ENCODE measurements around the gene LRGUK.
"Not testable (repeated sequence)": the region's sequence is repeated elsewhere in the genome, so short reads cannot be mapped to it uniquely, and the experiment has no call there.

Gene LRGUK, protein sequence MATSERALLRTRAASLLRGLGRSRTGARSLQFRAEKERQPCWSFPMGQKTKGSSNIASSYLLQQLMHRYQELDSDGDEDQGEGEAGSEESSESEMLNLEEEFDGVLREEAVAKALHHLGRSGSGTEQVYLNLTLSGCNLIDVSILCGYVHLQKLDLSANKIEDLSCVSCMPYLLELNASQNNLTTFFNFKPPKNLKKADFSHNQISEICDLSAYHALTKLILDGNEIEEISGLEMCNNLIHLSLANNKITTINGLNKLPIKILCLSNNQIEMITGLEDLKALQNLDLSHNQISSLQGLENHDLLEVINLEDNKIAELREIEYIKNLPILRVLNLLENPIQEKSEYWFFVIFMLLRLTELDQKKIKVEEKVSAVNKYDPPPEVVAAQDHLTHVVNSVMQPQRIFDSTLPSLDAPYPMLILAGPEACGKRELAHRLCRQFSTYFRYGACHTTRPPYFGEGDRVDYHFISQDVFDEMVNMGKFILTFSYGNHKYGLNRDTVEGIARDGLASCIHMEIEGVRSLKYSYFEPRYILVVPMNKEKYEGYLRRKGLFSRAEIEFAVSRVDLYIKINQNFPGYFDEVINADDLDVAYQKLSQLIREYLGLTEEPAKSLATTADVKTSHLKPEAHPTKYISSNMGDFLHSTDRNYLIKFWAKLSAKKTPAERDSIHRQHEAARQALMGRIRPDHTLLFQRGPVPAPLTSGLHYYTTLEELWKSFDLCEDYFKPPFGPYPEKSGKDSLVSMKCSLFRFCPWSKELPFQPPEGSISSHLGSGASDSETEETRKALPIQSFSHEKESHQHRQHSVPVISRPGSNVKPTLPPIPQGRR

DNA sequence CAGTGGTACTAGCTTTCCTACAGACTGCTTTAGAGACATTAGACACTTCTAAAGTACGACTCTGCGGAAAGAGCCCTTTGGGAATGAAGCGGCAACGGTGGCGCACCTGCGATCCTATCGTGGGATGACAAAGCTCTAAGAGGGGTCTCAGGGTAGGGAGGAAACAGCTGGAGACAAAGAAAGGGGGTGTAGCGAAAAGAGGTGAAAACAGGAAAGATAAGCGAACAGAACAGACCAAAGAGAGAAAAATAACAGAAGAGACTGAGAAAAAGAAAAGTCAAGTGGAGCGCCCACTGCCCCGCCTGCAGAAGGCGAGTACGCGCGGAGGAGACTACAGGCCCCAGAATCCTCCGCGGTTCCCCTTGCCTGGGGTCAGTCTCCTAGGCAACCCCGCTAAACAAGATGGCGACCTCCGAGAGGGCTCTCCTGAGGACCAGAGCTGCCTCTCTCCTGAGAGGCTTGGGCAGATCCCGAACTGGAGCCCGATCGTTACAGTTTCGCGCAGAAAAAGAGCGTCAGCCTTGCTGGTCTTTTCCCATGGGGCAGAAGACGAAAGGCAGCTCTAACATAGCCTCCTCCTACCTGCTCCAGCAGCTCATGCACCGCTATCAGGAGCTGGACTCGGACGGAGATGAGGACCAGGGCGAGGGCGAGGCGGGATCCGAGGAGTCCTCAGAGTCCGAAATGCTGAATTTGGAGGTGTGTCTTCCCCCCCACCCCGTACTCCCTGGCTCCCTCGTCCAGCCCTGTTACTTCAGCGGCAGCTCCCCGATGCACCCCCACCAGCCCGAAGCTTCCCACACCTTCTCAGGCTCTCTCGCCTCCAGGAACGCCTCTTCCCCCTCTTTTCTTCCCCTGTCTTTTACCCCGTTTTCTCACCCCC is at the start of gene LRGUK:
Gene LRGUK (plus strand): TSS at position 375 of the 883 bp plus-strand sequence. CDS start 28 bp downstream, at position 403.
- DNase-seq (ENCODE audit: low spot score): peak; percentile 86

DNA sequence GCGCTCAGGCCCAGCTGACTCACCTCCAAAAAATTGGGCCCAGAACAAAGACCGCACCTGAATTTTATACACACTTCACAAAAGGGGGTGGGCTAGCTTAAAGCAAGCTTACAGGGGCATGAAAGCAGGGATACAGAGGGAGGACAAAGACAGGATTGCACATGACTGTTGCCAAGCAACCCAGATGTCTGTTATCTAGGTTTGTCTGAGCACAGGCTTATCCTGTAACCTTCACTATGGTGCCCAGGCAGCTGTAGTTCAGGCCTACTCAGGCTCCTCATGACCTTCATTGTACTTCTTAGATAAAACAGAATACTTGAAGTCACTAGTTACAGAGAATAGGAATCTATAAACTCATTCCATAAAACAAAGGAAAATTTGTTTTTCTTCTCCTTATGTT is 49.6 kb upstream of the LRGUK start:
- not testable (repeated sequence) for DNase-seq (ENCODE audit: low spot score)

DNA sequence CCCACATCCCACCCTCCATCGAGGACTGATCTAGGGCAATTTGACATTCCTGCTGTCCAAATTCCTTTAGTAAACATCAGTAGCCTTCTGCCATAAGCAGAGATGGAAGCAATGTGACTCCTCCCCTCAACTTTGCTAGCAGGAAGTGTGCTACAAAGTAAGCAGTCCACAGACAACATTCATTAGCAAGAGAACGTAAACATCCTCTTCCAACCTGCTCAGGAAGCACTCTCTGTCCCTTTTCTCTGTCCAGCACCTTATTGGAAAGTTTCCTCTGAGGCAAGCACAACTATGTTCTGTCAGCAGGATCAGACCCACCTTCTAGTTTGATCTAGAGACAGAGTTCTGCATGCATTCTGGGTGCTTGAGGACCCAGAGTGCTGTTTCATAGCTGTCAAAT is 48.1 kb upstream of the LRGUK start:
- DNase-seq (ENCODE audit: low spot score): peak; percentile 14

DNA sequence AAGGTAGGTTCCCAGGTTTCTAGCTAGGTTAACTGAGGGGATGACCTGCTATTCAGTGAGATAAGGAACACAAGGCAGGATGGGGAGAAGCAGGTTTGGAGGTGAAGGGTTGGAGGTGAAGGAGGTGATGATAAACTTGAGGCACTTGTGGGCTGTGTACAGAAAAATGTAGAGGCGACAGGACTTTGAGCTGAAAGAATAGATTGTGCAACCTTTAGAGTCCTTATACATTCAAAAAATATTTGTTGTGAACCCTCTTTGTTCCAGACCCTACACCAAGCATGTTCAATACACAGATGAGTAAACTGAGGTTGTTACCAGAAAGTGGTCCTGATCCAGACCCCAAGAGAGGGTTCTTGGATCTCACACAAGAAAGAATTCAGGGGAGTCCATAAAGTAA is 45.4 kb upstream of the LRGUK start:
- DNase-seq (ENCODE audit: low spot score): no peak

DNA sequence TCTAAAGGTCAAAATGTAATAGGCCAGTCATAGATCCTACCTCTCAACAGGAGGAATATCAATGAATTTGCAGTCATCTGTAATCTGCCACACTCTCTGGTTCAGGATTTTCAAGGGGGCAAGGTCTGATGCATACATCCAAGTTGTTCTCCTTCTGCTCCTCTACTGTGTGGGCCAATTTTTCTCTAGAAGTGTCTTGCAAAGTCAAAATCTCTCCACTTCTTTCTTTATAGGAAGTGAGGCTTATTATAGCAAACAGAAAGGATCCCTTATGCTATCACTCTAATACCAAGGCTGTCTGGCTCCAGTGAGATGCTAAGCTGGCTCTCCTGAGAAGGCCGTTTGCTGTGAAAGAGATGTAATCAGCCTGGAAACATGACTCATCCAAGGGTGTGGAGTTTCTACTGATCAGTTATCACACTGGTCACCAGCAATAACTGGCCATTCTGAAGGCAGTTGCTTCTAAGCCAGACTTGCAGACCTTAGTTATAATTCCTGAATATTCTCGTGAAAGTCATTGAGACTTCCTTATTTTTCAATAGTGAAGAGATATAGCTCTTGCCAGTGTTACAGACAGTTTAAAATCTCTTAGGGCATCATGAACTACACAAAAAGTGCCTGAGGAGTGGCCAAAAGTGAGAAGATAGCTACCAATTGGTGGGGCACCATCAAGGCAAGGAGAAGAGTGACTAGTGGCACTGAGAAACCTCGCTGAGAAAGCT is 43.2 kb upstream of the LRGUK start:
- no peak for DNase-seq (ENCODE audit: low spot score)

DNA sequence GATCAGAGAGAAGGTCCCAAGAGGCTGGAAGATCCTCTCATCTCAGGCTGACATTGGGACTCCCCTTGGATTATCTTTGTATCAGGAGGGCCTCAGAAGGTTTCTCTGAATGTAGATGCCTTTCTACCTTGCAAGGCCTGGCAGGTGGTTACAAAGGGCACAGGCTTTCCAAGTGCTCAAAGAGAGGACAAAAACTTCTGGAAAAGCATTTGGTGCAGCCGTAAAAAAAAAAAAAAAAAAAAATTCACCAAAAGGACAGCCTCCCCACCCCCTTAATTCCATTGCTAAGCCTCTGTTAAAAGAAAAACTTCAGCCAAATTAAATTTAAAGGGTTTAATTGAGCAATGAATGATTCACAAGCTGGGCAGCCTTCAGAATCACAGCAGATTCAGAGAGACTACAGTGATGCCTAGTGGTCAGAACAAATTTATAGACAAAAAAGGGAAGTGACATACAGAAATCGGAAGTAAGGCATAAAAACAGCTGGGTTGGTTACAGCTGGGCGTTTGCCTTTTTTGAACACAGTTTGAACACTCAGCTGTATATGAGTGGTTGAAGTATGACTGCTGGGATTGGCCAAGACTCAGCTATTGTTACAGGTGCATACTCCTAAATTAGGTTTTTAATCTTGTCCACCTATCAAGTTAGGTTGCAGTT is 42.5 kb upstream of the LRGUK start:
- DNase-seq (ENCODE audit: low spot score): no peak

DNA sequence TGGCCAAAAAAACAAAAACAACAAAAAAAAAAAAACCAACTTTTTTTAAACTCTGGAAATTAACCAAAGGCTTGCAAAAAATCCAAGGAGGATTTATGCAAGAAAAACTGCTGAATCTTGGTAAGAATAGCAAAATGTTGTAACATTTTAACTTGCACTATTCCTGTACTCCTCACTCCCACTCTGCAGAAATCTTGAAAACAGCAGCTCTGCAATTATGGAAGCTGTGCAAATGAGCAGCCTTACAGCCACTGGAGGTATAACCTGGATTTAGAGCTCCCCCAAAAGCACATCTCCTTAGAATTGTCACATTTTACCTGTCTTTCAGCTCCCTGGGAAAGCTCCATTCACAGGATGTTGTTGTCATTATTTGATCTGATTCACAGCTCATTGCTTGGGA is 41.8 kb upstream of the LRGUK start:
- DNase-seq (ENCODE audit: low spot score): no peak

DNA sequence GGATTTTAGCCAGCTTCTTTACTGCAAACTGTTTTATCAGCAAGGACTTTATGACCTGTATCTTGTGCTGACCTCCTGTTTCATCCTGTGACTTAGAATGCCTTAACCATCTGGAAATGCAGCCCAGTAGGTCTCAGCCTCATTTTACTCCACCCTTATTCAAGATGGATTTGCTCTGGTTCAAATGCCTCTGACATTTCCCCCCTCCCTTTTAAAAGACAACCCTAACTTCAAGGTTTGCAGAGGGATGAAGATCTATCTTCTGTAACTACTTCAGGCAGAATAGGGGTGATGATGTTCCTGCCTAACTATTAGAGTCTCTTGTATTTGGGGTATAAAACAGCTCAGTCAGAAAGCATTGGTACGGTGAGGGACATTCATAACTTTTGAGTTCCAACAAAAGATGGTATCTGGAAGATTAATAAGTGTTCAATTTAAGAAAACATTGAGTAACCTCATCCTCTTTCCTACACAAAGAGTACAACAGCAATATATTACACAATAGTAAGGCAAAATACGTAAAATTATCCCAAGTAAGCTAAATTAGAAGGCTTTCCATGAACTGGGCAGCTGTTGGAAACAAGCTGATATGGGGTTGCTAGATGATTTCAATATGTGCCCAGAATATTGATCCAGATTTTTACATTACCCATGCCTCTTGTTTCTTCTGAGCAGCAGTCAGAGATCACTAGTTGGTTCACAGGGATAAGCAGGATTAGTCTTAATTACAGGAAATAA is 40.0 kb upstream of the LRGUK start:
- DNase-seq (ENCODE audit: low spot score): no peak

DNA sequence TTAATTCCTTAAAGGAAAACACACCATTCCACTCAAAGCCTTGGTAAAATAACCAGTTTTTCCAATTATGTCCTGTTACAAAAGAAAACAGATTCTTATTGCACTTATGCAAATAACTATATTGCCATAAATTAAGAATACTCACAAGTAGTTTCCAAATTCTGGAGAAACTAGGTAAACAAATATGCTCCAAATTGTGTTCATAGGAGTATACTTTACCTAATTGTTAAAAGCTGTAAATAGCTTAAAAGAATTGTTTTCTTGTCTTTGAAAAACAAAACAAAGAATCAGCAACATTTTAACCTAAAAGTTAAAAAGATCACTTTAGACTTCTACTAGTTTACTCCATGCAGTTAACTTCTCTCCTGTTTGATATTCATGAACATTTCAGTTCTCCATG is 38.9 kb upstream of the LRGUK start:
- DNase-seq (ENCODE audit: low spot score): no peak

DNA sequence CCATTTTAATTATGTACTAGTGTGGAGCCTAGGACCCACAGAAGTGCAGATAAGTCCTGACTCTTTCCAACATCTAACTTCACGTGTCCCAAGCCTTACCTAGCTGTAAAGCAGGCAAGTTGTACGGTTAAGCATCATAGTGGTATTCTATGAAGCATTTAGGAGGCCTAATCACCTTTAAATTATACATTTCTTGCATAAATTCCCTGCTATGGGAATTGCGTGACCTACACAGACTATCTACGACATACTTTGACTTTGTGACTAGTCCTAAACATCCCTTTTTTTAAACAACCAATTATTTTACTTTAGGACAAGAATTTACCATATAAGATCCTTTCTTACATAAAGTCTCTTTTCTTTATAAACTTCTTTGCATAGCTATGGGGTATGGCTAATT is 37.7 kb upstream of the LRGUK start:
- no peak for DNase-seq (ENCODE audit: low spot score)

DNA sequence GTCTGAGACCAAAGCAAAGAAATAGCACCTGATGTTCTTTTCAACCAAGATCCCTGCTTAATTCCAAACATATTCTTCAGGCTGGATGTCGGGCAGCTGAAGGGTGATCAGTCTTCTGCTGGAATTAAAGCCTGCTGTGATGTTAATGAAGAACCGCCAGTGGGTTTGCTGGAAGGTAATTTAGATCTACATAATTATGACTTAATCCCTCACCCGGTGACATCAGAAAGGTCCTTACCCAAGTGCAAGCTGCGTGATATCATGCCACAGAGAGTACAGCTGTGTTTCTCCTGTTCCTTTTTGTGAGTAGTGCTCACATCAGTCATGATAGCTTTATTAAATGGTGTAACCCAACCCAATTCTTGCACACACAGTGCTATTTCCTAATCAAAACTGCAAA is 29.1 kb upstream of the LRGUK start:
- DNase-seq (ENCODE audit: low spot score): no peak

DNA sequence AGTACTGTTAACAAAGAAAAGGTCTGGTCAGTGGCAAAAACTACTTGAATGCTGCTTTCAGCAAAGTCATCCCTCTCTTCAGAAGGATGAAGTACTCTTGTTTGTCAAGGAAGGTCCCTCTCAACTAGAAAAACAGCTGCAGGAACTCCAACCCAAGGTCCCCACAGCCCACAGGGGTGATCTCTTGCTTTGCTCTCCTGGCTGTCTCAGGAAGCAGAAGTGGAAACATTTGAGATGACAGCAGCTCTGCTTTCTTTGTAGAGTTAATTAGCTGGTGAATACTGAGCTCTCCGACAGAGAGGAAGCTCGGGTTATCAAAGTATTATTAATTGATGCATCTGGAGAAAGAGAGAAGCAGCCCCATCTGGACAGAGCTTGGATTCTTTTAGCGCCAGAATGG is 25.4 kb upstream of the LRGUK start:
- DNase-seq (ENCODE audit: low spot score): no peak

DNA sequence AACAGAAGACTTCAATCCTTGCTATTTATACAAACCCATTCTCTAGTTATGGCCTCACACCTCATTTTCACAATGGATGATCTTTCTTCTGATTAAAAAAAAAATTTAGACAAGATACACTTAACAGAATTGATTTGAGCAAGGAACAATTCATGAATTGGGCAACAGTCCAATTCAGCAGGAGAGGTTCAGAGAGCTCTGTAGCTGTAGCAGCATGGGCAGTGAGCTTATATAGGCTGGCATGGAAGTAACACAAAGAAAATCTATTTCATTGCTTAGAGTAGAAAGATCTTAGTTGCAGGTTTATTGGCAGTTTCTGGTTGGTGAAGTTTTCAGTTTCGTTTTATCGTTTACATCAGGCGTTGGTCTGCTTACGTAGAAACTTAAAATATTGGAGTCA is 23.0 kb upstream of the LRGUK start:
- DNase-seq (ENCODE audit: low spot score): no peak

DNA sequence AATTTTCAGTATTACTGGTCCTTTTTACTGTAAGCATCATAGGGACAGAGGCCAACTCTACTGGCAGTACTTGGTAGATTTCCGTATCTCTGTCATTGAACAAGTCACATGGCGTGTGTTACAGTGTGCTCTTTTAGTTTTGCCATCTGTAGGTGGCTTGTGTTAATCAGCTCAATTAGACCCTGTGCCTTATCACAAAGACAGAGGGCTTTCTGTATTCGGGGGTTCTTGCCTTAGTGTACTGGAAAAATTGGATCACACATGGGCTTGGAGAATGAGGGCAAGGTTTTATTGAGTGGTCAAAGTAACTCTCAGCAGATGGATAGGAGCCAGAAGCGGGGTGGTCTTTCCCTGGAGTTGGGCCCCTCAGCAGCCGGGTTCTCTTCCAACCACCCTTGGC is 21.3 kb upstream of the LRGUK start:
- DNase-seq (ENCODE audit: low spot score): no peak

DNA sequence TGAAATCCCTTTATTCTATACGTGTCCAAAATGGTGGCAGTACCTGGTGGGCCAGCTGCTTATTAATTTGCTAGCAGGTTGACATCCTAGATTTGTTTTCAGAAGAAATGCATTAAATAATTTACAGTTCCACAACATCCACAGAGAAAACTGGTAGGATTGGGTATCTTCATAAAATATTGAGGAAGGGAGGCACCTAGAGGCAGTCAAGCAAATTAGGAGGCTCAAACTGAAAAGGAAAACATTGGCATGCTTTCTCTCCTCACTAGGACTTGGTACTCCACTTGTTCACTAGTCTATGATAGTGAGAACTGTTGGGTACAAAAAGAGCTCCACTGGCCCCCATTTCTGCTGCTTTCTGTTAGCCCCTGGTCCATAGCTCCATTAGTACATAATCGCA is 18.3 kb upstream of the LRGUK start:
- no peak for DNase-seq (ENCODE audit: low spot score)

DNA sequence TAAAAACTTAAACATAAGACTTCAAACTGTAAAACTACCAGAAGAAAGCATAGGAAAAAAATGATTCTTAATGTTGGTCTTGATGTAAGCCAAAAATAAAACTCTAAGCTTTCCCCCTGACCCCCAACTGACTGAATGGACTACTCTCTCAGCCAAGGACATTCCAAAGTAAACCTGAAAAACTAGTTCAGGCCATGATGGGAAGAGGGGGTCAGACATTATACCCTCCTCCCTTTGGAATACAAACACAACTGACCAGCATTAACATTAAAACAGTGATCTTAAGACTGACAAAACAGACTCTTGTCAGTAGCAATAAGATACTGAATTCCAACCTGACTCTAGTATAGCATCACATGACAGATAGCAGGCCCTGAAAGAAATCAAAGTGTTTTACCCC is 13.5 kb upstream of the LRGUK start:
- no peak for DNase-seq (ENCODE audit: low spot score)

DNA sequence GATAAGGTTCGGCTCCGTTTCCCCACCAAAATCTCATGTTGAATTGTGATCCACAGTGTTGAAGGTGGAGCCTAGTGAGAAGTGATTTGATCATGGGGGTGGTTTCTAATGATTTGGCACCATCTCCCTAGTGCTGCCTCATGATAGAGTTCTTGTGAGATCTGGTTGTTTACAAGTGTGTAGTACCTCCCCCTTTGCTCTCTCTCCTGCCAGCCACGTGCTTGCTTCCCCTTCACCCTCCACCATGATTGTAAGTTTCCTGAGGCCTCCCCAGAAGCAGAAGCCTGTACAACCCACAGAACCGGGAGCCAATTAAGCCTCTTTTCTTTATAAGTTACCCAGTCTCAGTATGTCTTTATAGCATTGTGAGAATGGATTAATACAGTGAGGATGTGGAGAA is 12.1 kb upstream of the LRGUK start:
- DNase-seq (ENCODE audit: low spot score): no peak

DNA sequence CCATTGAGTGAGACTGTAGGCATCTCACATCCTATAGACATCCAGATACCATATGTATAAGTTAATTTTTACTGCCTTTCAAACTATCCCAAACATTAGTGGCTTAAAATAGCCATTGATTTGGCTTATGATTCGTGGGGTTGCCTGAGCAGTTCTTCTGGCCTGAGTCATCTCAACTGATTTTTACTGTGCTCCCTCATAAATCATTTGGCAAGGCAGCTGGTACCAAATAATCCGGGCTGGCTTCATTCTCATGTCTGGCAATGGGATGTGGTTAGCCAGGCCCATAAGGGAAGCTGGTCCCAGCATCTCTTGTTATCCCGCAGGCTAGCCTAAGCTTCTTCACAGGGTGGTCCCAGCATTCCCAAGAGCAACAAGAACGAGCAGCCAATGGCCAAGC is 6.7 kb upstream of the LRGUK start:
- DNase-seq (ENCODE audit: low spot score): no peak

DNA sequence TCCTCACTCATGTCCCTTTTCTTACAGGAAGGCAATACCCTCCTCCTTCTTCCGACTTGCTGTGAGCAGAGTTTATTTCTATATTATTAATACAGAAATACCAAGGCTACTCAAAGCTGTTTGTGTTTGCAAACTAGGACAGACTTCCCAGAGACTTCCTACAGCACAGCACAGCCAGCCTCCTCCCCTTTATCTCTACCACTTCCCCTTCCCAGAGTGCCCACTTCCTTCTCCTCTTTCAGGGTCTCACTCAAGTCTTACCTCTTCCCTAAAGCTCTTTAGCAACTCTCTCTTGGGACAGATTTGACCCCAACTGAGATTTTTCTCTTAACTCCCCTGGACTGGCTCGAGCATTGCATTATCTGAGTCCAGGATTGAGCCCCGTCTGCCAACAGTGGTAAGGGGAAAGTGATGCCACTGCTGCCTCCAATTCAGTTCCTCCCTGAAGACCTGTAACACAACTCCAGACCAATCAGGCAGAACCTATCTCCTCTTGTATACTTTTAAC is 5.5 kb upstream of the LRGUK start:
- no peak for DNase-seq (ENCODE audit: low spot score)

DNA sequence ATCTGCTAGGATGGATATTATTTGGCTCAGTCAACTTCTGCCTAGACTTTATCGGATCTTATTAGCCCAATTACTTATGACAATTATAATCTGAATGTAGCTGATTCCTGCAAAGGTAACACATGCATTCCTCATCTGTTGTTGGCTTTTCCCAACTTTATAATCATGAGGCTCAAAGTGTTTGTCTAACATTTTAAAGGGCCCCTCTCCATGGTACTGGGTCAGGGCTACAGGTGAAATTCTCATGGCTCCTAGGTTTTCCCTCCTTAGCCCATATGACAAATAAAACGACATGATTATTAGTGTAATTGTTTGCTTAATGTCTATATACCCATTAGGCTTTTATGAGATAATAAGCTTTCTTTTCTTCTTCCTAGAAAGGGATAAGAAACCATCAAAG is 4.2 kb upstream of the LRGUK start:
- DNase-seq (ENCODE audit: low spot score): no peak

All from iPS-NIHi11 (cell line).